ENCODE data around the gene INPP5D.

- TF ChIP-seq POLR2A (IDR thresholded peaks at IDR 0.05) (no peak), CTCF (IDR thresholded peaks at IDR 0.05) (no peak)
These were observed 187.0 kb downstream of the INPP5D start for GRCh38 chr2:233247116-233247515.

All from suprapubic skin (tissue), 3 donors.